ENCODE measurements around the gene NETO1.

GRCh38 chr18:72783530-72783929 lies 84.3 kb downstream of the NETO1 start:
- TF ChIP-seq CTCF (conservative IDR thresholded peaks at IDR 0.05; ENCODE audit: low read depth, low read length): no peak
- no peak for TF ChIP-seq USF2 (IDR thresholded peaks at IDR 0.05; ENCODE audit: low read depth, low read length)
- no peak for TF ChIP-seq MXI1 (IDR thresholded peaks at IDR 0.05; ENCODE audit: borderline replicate concordance, low read depth, low read length)
